ENCODE results near the gene SLC44A5.

The SLC44A5 gene

GRCh38 chr1:75625795-75626194, 14.9 kb upstream of the SLC44A5 start:
- Histone ChIP-seq H3K4me3 (ENCODE audit: low read depth, low read length, poor library complexity, severe bottlenecking) (no peak overlapping the region), H2AFZ (ENCODE audit: low read length) (no peak overlapping the region), H3K4me1 (ENCODE audit: insufficient read depth, low read length, severe bottlenecking) (no peaks in the 10 kb centered on the region), H3K27me3 (ENCODE audit: insufficient read depth, low read length) (no peaks in the 10 kb centered on the region), H3K9ac (ENCODE audit: low read length) (no peak overlapping the region), H3K36me3 (ENCODE audit: insufficient read depth, low read length) (no peaks in the 10 kb centered on the region), H3K4me2 (ENCODE audit: low read length) (no peak overlapping the region), H4K20me1 (ENCODE audit: insufficient read depth, low read length) (no peaks in the 10 kb centered on the region), H3K9me2 (ENCODE audit: low read depth, low read length) (no peaks in the 10 kb centered on the region), H3K9me3 (ENCODE audit: low read length) (no peaks in the 10 kb centered on the region), H3K79me2 (ENCODE audit: insufficient read depth, low read length) (no peaks in the 10 kb centered on the region), H3K27ac (ENCODE audit: low read depth, low read length, poor library complexity, severe bottlenecking) (no peak overlapping the region), H3F3A (ENCODE audit: insufficient read depth, low read length) (no peaks in the 10 kb centered on the region)
- TF ChIP-seq EZH2 (IDR thresholded peaks at IDR 0.05; ENCODE audit: borderline replicate concordance, low read length): no peak
- no peak for TF ChIP-seq CTCF (IDR thresholded peaks at IDR 0.05; ENCODE audit: low read length)

DNA sequence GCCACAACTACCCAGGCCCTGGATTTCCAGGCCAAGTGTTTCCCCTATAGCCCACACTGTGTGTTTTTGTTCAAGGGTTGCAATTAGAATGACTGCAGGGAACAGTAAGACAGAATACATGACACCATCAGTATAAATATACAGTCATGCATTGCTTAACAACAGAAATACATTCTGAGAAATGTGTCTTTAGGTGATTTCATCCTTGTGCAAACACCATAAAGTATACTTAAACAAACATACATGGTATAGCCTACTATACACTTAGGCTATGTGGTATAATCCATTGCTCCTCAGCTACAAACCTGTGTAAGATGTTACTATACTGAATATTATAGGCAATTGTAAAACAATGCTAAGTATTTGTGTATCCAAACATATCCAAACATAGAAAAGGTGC, 7.5 kb upstream of the SLC44A5 start:
- Histone ChIP-seq H3K36me3 (ENCODE audit: insufficient read depth, low read length) (no peaks in the 10 kb centered on the region), H3K9me2 (ENCODE audit: low read depth, low read length) (no peaks in the 10 kb centered on the region), H4K20me1 (ENCODE audit: insufficient read depth, low read length) (no peaks in the 10 kb centered on the region), H2AFZ (ENCODE audit: low read length) (no peak overlapping the region), H3F3A (ENCODE audit: insufficient read depth, low read length) (no peaks in the 10 kb centered on the region), H3K4me2 (ENCODE audit: low read length) (no peak overlapping the region), H3K4me1 (ENCODE audit: insufficient read depth, low read length, severe bottlenecking) (no peaks in the 10 kb centered on the region), H3K9me3 (ENCODE audit: low read length) (no peaks in the 10 kb centered on the region), H3K27me3 (ENCODE audit: insufficient read depth, low read length) (no peaks in the 10 kb centered on the region), H3K79me2 (ENCODE audit: insufficient read depth, low read length) (no peaks in the 10 kb centered on the region), H3K27ac (ENCODE audit: low read depth, low read length, poor library complexity, severe bottlenecking) (no peak overlapping the region), H3K9ac (ENCODE audit: low read length) (no peak overlapping the region), H3K4me3 (ENCODE audit: low read depth, low read length, poor library complexity, severe bottlenecking) (no peak overlapping the region)
- TF ChIP-seq CTCF (IDR thresholded peaks at IDR 0.05; ENCODE audit: low read length) (no peak), EZH2 (IDR thresholded peaks at IDR 0.05; ENCODE audit: borderline replicate concordance, low read length) (no peak)

GRCh38 chr1:75616436-75617433, 5.8 kb upstream of the SLC44A5 start:
- H3K4me1 ChIP-seq (ENCODE audit: insufficient read depth, low read length, severe bottlenecking): no peaks in the 10 kb centered on the region
- H3K9me2 ChIP-seq (ENCODE audit: low read depth, low read length): no peaks in the 10 kb centered on the region
- no peak overlapping the region for H3K4me3 ChIP-seq (ENCODE audit: low read depth, low read length, poor library complexity, severe bottlenecking)
- H3K9me3 ChIP-seq (ENCODE audit: low read length): no peaks in the 10 kb centered on the region
- H3K27me3 ChIP-seq (ENCODE audit: insufficient read depth, low read length): no peaks in the 10 kb centered on the region
- no peak overlapping the region for H3K9ac ChIP-seq (ENCODE audit: low read length)
- no peaks in the 10 kb centered on the region for H3K36me3 ChIP-seq (ENCODE audit: insufficient read depth, low read length)
- H3F3A ChIP-seq (ENCODE audit: insufficient read depth, low read length): no peaks in the 10 kb centered on the region
- no peaks in the 10 kb centered on the region for H4K20me1 ChIP-seq (ENCODE audit: insufficient read depth, low read length)
- H2AFZ ChIP-seq (ENCODE audit: low read length): no peak overlapping the region
- no peaks in the 10 kb centered on the region for H3K79me2 ChIP-seq (ENCODE audit: insufficient read depth, low read length)
- no peak overlapping the region for H3K27ac ChIP-seq (ENCODE audit: low read depth, low read length, poor library complexity, severe bottlenecking)
- no peak overlapping the region for H3K4me2 ChIP-seq (ENCODE audit: low read length)
- TF ChIP-seq EZH2 (IDR thresholded peaks at IDR 0.05; ENCODE audit: borderline replicate concordance, low read length): no peak

Data from OCI-LY1 (cell line).